H9 (cell line): Measurements from ENCODE around the gene ASPSCR1. TPM values are rescaled to one million over a fixed set of nuclear protein-coding genes. Genes with fewer than 3 reads are reported as not detected.
A peak's percentile ranks its signal among the peaks of the same experiment; 100 is the strongest.

Source experiments
- DNase-seq: peaks from one replicate; pipeline ENCODE4 v3.0.0-alpha.2; 2017
- H2AFZ ChIP-seq: one replicate; pipeline ENCODE4 v1.6.1; 2013; ENCODE audit warnings: mild to moderate bottlenecking, low read length, control low read depth, moderate library complexity
- H2AK5ac ChIP-seq: 2 replicates; pipeline ENCODE4 v1.6.1; 2013; ENCODE audit warnings: low read length, control low read depth, mixed read lengths; ENCODE audit not compliant: insufficient read length
- H2BK120ac ChIP-seq: one replicate; pipeline ENCODE4 v1.6.1; 2013; ENCODE audit warnings: low read depth, mild to moderate bottlenecking, low read length, control low read depth, inconsistent platforms; ENCODE audit not compliant: poor library complexity, severe bottlenecking
- H2BK12ac ChIP-seq: 2 replicates; pipeline ENCODE4 v1.6.1; 2013; ENCODE audit warnings: low read length, control low read depth, mixed read lengths, low read depth; ENCODE audit not compliant: insufficient read length
- H2BK15ac ChIP-seq: 2 replicates; pipeline ENCODE4 v1.6.1; 2013; ENCODE audit warnings: low read depth, low read length, control low read depth
- H2BK20ac ChIP-seq: one replicate; pipeline ENCODE4 v1.6.1; 2013; ENCODE audit warnings: low read depth, mild to moderate bottlenecking, low read length, control low read depth, inconsistent platforms; ENCODE audit not compliant: poor library complexity, severe bottlenecking
- H2BK5ac ChIP-seq: 2 replicates; pipeline ENCODE4 v1.6.1; 2013; ENCODE audit warnings: low read length, control low read depth, mixed read lengths; ENCODE audit not compliant: insufficient read length
- H3K14ac ChIP-seq: 2 replicates; pipeline ENCODE4 v1.6.1; 2013; ENCODE audit warnings: low read length, control low read depth; ENCODE audit not compliant: insufficient read depth
- H3K18ac ChIP-seq: 2 replicates; pipeline ENCODE4 v1.6.1; 2013; ENCODE audit warnings: low read depth, mild to moderate bottlenecking, mixed read lengths, low read length, control low read depth; ENCODE audit not compliant: insufficient read length
- H3K23ac ChIP-seq: 2 replicates; pipeline ENCODE4 v1.6.1; 2013; ENCODE audit warnings: low read length, control low read depth, mixed read lengths, low read depth; ENCODE audit not compliant: insufficient read length
- H3K23me2 ChIP-seq: 2 replicates; pipeline ENCODE4 v1.6.1; 2013; ENCODE audit warnings: low read depth, mild to moderate bottlenecking, mixed read lengths, low read length, control low read depth; ENCODE audit not compliant: insufficient read length, poor library complexity, severe bottlenecking
- H3K27ac ChIP-seq: 2 replicates; pipeline ENCODE4 v1.5.1; 2013; ENCODE audit warnings: low read length, control low read depth, mixed read lengths, low read depth; ENCODE audit not compliant: insufficient read length
- H3K27me3 ChIP-seq: 2 replicates; pipeline ENCODE4 v1.6.1; 2013; ENCODE audit warnings: low read length, control low read depth, inconsistent platforms; ENCODE audit not compliant: insufficient read depth
- H3K4ac ChIP-seq: 2 replicates; pipeline ENCODE4 v1.6.1; 2013; ENCODE audit warnings: low read depth, mild to moderate bottlenecking, control low read depth, inconsistent platforms, low read length, moderate library complexity
- H3K4me1 ChIP-seq: 2 replicates; pipeline ENCODE4 v1.6.1; 2013; ENCODE audit warnings: low read length, control low read depth, inconsistent platforms; ENCODE audit not compliant: insufficient read depth
- H3K4me2 ChIP-seq: 2 replicates; pipeline ENCODE4 v1.6.1; 2013; ENCODE audit warnings: low read length, control low read depth, mixed read lengths; ENCODE audit not compliant: insufficient read length, insufficient read depth
- H3K56ac ChIP-seq: 2 replicates; pipeline ENCODE4 v1.6.1; 2013; ENCODE audit warnings: low read depth, mild to moderate bottlenecking, mixed read lengths, low read length, control low read depth; ENCODE audit not compliant: insufficient read length
- H3K79me1 ChIP-seq: 2 replicates; pipeline ENCODE4 v1.6.1; 2013; ENCODE audit warnings: low read depth, mild to moderate bottlenecking, moderate library complexity, low read length, control low read depth, inconsistent platforms; ENCODE audit not compliant: insufficient read depth, poor library complexity, severe bottlenecking
- H3K79me2 ChIP-seq: 2 replicates; pipeline ENCODE4 v1.6.1; 2013; ENCODE audit warnings: low read length, control low read depth, inconsistent platforms; ENCODE audit not compliant: insufficient read depth
- H3K9ac ChIP-seq: 2 replicates; pipeline ENCODE4 v1.6.1; 2013; ENCODE audit warnings: low read length, control low read depth, mixed read lengths; ENCODE audit not compliant: insufficient read length; ENCODE audit errors: extremely low read depth
- H3K9me3 ChIP-seq: one replicate; pipeline ENCODE4 v1.6.1; 2013; ENCODE audit warnings: low read depth, low read length, inconsistent platforms; ENCODE audit not compliant: control insufficient read depth
- H3T11ph ChIP-seq: one replicate; pipeline ENCODE4 v1.6.1; 2013; ENCODE audit warnings: mild to moderate bottlenecking, low read length, control low read depth, inconsistent platforms
- H4K20me1 ChIP-seq: one replicate; pipeline ENCODE4 v1.6.1; 2013; ENCODE audit not compliant: control insufficient read depth, insufficient read length, insufficient read depth
- H4K5ac ChIP-seq: 2 replicates; pipeline ENCODE4 v1.6.1; 2013; ENCODE audit warnings: low read depth, mild to moderate bottlenecking, mixed read lengths, low read length, control low read depth; ENCODE audit not compliant: insufficient read length
- H4K8ac ChIP-seq: replicated peaks from 2 replicates; pipeline ENCODE4 v1.6.1; 2013; ENCODE audit warnings: low read length, control low read depth, mixed read lengths, low read depth; ENCODE audit not compliant: insufficient read length
- H4K91ac ChIP-seq: 2 replicates; pipeline ENCODE4 v1.6.1; 2013; ENCODE audit warnings: low read depth, mild to moderate bottlenecking, moderate library complexity, mixed read lengths, low read length, control low read depth; ENCODE audit not compliant: insufficient read length
- H3K27ac Mint-ChIP-seq, 3 experiments: 2 replicates in 2 of 3; 3 replicates in 1 of 3; pipeline ENCODE4 v1.8.0; 2020 to 2021; ENCODE audit warnings: mixed read lengths in 3 of 3, mild to moderate bottlenecking in 1 of 3, moderate library complexity in 1 of 3
- H3K27me3 Mint-ChIP-seq: 2 replicates; pipeline ENCODE4 v1.8.0; 2021; ENCODE audit warnings: low read depth, mild to moderate bottlenecking, moderate library complexity, mixed read lengths
- H3K36me3 Mint-ChIP-seq, 3 experiments: 2 replicates in 2 of 3; 3 replicates in 1 of 3; pipeline ENCODE4 v1.8.0; 2020 to 2021; ENCODE audit warnings: low read depth in 3 of 3, mixed read lengths in 3 of 3; ENCODE audit not compliant: insufficient read depth in 1 of 3
- H3K4me1 Mint-ChIP-seq, 2 experiments: 2 replicates each; pipeline ENCODE4 v1.8.0; 2020; ENCODE audit warnings: mixed read lengths in 2 of 2
- H3K4me3 Mint-ChIP-seq, 2 experiments: 2 replicates in 1 of 2; 3 replicates in 1 of 2; pipeline ENCODE4 v1.8.0; 2020 to 2021; ENCODE audit warnings: mild to moderate bottlenecking in 2 of 2, mixed read lengths in 2 of 2, moderate library complexity in 1 of 2
- H3K9me3 Mint-ChIP-seq, 2 experiments: 2 replicates in 1 of 2; 3 replicates in 1 of 2; pipeline ENCODE4 v1.8.0; 2020; ENCODE audit warnings: mild to moderate bottlenecking in 2 of 2, mixed read lengths in 2 of 2, moderate library complexity in 1 of 2
- WGBS: extraction: QIAGEN DNeasy Blood & Tissue Kit; methylation state at CpG from one replicate; pipeline ENCODE4 v1.1.7; 2013; ENCODE audit warnings: missing lambda C conversion rate, low lambda C conversion rate, mixed read lengths; ENCODE audit not compliant: insufficient read length; ENCODE audit errors: extremely low coverage; 5-methylcytosine and 5-hydroxymethylcytosine counted together
- total RNA-seq: library from RNA; stranded (reverse); gene quantifications from 2 replicates; pipeline ENCODE4 v1.2.1, GENCODE V29; 2021
- TF ChIP-seq, protein P1 (sequence below): fragments of 200-600 bp; sonication (generic); conservative IDR thresholded peaks from 3 replicates; pipeline ENCODE4 v1.8.0; 2021; ENCODE audit warnings: antibody characterized with exemption, mild to moderate bottlenecking

ASPSCR1 gene
- total RNA-seq, 1 experiment from 2014 or later, result 50.9 TPM

DNA sequence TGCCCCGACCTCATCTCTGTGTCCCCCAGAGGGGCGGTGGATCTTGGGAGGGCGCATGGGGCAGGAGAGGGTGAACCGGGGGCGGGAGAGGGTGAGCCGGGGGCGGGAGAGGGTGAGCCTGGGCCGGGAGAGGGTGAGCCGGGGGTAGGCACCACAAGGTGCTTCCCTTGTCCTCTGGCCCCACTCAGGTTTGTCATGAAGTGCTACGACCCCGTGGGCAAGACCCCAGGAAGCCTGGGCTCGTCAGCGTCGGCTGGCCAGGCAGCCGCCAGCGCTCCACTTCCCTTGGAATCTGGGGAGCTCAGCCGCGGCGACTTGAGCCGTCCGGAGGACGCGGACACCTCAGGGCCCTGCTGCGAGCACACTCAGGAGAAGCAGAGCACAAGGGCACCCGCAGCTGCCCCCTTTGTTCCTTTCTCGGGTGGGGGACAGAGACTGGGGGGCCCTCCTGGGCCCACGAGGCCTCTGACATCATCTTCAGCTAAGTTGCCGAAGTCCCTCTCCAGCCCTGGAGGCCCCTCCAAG is 18.9 kb downstream of the ASPSCR1 start:
- H4K91ac ChIP-seq, result no peak overlapping the region
- H3T11ph ChIP-seq, result no peak overlapping the region
- no peaks in the 10 kb centered on the region for H3K23me2 ChIP-seq
- no peak for DNase-seq
- H3K18ac ChIP-seq, result no peak overlapping the region
- no peaks in the 10 kb centered on the region for H3K79me2 ChIP-seq
- no peak overlapping the region for H3K4me2 ChIP-seq
- Mint-ChIP-seq H3K9me3 (no peaks in the 10 kb centered on the region), H3K27ac (peak overlapping the region; percentile 36 to 87 (median 49); a peak in 4 of 7 replicates), H3K4me3 (no peak overlapping the region), H3K4me1 (peaks cover 11 to 26% of the 10 kb centered on the region in 2 experiments), H3K27me3 (no peaks in the 10 kb centered on the region), H3K36me3 (peaks cover 0 to 9% (median 9%) of the 10 kb centered on the region in 3 experiments; a peak in 6 of 7 replicates)
- H2BK120ac ChIP-seq, result no peak overlapping the region
- no CpG with 5 or more reads among the region's 28 CpGs for WGBS
- H3K14ac ChIP-seq, result no peak overlapping the region
- H3K23ac ChIP-seq, result no peak overlapping the region
- H2BK20ac ChIP-seq, result no peak overlapping the region
- H3K56ac ChIP-seq, result no peak overlapping the region
- no peak overlapping the region for H2BK5ac ChIP-seq
- H2BK15ac ChIP-seq, result no peak overlapping the region
- H2AK5ac ChIP-seq, result no peak overlapping the region
- H3K79me1 ChIP-seq, result no peaks in the 10 kb centered on the region
- H3K4ac ChIP-seq, result no peak overlapping the region
- H4K5ac ChIP-seq, result no peak overlapping the region
- no peaks in the 10 kb centered on the region; the same call in 1 of the 2 replicates for H3K4me1 ChIP-seq
- H2BK12ac ChIP-seq, result no peak overlapping the region
- no peaks in the 10 kb centered on the region for H3K27me3 ChIP-seq
- no peaks in the 10 kb centered on the region for H4K20me1 ChIP-seq
- H3K27ac ChIP-seq, result no peak overlapping the region
- H3K9me3 ChIP-seq, result no peaks in the 10 kb centered on the region
- H2AFZ ChIP-seq, result no peak overlapping the region
- TF ChIP-seq, protein P1, sequence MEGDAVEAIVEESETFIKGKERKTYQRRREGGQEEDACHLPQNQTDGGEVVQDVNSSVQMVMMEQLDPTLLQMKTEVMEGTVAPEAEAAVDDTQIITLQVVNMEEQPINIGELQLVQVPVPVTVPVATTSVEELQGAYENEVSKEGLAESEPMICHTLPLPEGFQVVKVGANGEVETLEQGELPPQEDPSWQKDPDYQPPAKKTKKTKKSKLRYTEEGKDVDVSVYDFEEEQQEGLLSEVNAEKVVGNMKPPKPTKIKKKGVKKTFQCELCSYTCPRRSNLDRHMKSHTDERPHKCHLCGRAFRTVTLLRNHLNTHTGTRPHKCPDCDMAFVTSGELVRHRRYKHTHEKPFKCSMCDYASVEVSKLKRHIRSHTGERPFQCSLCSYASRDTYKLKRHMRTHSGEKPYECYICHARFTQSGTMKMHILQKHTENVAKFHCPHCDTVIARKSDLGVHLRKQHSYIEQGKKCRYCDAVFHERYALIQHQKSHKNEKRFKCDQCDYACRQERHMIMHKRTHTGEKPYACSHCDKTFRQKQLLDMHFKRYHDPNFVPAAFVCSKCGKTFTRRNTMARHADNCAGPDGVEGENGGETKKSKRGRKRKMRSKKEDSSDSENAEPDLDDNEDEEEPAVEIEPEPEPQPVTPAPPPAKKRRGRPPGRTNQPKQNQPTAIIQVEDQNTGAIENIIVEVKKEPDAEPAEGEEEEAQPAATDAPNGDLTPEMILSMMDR, result no peak
- no peak overlapping the region for H3K9ac ChIP-seq
- no peak overlapping the region for H4K8ac ChIP-seq
